Mammary epithelial cell (primary cell): Measurements from ENCODE around the gene GBX1.

Experiments used
- CTCF ChIP-seq, 2 donors: IDR thresholded peaks in 1 of 2; conservative IDR thresholded peaks in 1 of 2; 2 replicates each; pipeline ENCODE4 v1.5.1; 2011 to 2012; ENCODE audit warnings: inconsistent platforms in 2 of 2, low read length in 2 of 2, mild to moderate bottlenecking in 2 of 2, control low read depth in 1 of 2, low read depth in 1 of 2; ENCODE audit not compliant: insufficient read depth in 1 of 2; ENCODE audit errors: extremely low read depth in 1 of 2
- EZH2 ChIP-seq: IDR thresholded peaks from 2 replicates; pipeline ENCODE4 v1.6.1; 2012; ENCODE audit warnings: low read length, inconsistent platforms, borderline replicate concordance

DNA sequence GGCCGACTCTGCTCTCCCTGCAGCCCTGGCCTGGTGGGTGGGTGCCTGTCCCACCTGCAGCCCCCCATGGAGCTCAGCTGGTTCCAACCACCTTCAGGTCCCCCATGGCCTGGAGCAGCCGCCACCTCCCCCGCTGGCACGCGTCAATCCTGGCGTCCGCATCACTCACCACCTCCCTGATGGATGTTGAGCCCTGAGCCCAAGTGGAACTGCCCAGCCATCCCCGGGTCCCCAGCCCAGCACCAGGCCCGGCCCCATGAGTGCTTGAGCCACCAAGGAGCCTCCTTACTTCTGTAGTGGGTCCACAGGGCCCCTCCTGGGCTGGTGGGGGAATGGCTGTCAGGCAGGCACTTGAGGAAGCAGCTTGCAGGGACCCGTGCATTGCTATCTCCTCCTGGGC is 66.6 kb downstream of the GBX1 start:
- TF ChIP-seq CTCF (conservative IDR thresholded peaks at IDR 0.05 in 1 of 2, IDR thresholded peaks at IDR 0.05 in 1 of 2; ENCODE audit: extremely low read depth in 1 of 2, insufficient read depth in 1 of 2, low read depth in 1 of 2, low read length in 2 of 2), result no peak
- TF ChIP-seq EZH2, result no peak
